Measurements from ENCODE around the gene PRDX1.

GRCh38 chr1:45493116-45493697 is 28.5 kb downstream of the PRDX1 start:
- TF ChIP-seq CTCF (conservative IDR thresholded peaks at IDR 0.05; ENCODE audit: low read depth, low read length) (peak; percentile 76), EZH2phosphoT487 (IDR thresholded peaks at IDR 0.05; ENCODE audit: borderline replicate concordance, low read length) (no peak)
